HG02970 (cell line): ENCODE measurements around the gene ABCC3.

Source experiments
- ATAC-seq: cut with Tn5 transposase; IDR thresholded peaks from one replicate; pipeline ENCODE4 v1.9.1; 2021; ENCODE audit warnings: mild to moderate bottlenecking, moderate library complexity, moderate number of reproducible peaks; ENCODE audit not compliant: unreplicated experiment, low FRiP score

ABCC3 gene

GRCh38 chr17:50642071-50642721, 7.5 kb downstream of the ABCC3 start:
- no peak for ATAC-seq

DNA sequence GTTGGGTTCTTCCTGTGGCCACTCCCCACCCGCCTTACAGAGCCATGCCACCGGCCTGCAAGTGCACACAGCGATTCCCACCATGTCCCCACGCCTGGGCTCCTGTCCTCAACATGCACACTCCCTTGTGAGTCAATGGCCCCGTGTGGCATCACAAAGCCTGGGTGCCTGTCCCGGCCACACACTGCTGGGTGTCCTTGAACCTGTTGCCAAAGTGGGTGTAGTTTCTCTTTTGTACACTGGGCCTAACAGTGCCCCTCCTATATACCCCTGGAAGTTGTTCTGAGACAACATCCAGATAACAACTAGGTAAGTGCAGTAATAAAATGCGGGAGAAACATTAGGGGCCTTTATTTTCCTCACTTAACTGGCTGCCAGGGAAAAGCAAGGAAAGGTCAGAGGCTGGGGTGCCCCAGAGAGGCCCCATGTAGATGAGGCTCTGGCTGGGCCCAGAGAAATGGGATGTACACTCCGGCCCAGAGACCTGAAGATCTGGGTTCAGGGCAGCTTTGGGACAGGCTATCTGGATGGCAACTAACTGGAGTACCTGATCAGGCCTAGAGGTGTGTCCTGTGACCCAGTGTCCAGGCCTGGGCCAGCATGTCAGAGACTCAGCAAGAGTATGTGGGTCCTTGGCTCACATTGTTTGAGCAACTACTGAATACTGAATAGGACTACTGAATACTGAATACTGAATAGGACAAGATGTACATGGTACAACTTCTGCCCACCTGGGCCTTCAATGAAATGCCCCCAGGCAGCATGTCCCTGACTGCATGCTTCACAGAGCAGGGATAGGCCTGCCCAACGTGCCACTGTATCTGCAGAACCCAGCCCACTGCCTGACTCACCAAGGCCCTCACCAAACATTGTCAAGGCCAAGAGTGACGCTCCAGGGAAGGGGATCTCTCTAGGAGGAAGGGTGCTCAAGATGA, 8.3 kb downstream of the ABCC3 start:
- no peak for ATAC-seq

DNA sequence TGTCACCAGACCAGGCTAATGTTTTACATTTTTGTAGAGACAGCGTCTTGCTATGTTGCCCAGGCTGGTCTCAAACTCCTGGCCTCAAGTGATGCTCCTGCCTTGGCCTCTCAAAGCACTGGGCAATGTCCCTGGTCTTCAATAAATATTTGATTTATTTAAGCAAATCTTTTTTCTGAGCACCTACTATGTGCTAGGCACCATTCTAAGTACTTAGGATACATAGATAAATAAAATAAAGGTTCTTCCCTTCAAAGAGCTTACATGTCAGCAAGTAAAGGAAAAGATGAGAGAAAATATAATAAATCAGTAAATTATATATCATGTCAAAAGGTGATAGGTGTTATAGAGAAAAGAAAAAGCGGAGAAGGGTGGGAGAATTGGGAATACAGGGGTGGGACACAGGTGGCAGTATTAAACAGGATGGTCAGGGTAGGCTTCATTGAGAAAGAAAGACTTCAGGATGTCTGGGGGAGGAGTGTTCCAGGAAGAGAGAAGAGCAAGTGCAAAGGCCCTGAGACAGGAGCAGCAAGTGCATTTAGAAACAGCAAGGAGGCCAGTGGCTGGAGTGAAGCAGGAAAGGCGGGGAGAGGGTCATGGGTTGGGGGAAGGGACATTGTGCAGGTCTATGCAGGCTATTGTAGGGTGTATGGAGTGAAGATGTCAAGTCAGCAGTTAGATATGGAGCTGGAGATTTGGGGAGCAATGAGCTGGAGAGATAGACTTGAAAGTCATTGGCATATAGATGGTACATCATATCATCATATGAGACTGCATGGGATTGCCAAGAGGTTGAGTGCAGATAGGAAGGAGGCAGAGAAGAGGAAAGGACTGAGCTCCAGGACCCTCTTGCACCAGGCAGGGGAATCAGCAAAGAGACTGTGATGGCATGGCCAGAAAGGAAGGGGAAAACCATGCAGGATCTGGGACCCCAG, 11.3 kb downstream of the ABCC3 start:
- ATAC-seq, result no peak

DNA sequence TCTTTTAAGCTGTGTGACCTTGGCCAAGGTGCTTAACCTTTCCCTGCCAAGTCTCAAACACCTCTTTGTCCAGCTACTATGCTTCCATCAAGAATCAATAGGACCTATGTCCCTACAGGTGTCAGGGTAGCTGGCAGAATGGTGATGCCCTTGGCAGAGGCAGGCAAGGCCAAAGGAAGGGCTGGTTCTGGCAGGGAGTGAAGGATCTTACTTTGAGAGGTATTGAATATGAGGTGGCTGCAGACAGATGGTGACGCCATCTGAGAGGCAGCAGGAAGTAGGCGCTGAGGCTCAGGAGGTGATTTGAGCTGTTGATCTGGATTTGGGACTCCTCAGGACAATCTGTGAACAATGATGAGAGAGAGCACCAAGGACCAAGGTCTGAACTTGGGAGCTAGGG, 12.5 kb downstream of the ABCC3 start:
- no peak for ATAC-seq

DNA sequence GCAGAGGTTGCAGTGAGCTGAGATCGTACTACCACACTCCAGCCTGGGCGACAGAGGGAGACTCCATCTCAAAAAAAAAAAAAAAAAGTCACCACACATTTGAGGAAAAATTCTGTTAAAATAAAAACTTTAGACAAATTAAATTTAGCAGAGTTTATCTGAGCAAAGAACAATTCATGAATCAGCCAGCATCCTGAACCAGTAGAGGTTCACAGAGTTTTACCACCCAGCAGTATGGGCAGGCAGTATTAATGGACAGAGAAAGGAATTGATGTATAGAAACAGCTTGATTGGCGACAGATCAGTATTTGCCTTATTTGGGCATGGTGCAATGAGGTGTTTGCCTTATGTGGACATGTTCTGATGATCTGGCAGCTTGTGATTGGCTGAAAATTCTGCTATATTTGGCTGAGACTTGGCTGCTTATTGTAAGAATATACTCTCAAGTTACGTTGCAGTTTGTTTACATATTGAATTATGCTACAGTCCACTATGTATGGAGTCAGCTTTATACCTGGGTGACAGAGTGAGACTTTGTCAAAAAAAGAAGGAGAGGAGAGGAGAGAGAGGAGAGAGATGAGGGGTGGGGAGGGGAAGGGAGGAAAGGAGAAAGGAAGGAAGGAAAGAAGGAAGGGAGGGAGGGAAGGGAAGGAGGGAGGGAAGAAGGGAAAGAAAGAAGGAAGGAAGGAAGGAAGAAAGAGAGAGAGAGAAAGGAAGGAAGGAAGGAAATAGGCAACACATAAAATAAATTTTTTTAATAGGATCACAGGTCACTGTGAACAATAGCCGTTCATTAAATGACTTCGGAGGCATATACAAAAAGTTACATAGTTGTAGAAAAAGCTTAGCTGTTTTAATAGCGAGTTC, 14.6 kb downstream of the ABCC3 start:
- ATAC-seq, result no peak

DNA sequence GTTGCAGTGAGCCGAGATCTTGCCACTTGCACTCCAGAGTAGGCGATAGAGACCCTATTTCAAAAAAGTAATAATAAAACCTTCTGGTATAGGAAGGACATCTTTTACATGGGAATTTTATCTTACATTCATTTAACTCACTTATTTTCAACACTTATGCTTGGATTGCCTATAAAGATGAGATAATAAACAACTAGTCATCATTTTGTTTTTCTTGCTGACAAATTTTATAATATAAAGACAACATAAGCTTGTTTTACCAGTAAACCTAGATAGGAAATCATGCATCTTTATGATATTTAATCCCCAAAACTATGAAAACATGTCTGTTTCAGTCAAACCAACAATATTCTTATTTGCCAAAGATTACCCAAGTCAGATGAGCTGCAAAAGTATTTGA, 17.0 kb downstream of the ABCC3 start:
- ATAC-seq, result no peak

DNA sequence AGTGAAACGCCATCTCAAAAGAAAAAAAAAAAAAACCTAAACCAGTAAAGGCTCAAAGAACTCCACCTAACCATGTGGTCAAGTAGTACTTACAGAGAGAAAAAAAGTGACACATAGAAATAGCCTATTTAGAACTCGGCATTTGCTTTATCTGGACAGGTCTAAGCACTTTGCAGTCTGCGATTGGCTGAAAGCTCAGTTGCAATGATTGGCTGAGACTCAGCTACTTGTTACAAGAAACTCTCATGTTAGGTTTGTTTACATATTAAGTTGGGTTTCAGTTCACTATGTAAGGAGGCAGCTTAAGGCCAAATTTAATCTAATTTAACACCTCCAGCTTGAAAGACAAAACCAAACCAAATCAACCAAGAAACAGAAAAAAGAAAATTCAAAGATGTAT, 19.1 kb downstream of the ABCC3 start:
- no peak for ATAC-seq

- no peak for ATAC-seq
These were observed 21.8 kb downstream of the ABCC3 start for GRCh38 chr17:50656509-50656908.

DNA sequence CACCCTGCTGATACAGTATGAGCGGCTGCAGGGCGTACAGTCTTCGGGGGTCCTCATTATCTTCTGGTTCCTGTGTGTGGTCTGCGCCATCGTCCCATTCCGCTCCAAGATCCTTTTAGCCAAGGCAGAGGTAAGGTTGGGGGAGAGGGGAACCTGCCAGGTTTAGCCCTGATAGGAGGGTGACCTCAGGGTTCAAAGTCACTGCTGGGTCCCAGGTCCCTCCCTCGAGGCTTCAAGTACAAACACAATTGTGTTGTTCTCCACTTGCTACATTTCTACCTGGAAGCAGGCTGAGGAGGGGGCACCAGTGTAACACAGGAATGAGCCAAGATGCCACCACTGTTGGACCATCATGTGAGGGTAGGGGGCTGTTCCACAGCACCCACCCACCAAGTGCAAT, 22.4 kb downstream of the ABCC3 start:
- ATAC-seq, result no peak

DNA sequence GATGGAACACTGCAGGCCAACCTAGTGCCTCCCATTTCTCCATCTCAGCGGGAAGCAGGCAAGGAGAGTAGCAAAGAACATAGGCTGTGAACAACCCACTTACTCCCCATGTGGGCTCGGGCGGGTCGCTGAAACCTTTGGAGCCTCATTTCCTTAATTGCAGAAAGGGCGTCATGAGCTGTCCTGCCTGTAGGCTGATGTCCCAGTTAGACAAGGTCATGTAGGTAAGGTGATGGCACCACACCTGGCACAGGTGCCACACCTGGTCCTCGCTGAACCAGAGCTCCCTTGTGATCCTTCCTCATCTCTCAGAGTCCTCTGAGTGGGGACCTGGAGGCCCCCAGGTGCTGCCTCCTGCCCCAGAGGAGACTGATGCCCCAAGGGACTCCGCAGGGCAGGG, 22.9 kb downstream of the ABCC3 start:
- no peak for ATAC-seq

DNA sequence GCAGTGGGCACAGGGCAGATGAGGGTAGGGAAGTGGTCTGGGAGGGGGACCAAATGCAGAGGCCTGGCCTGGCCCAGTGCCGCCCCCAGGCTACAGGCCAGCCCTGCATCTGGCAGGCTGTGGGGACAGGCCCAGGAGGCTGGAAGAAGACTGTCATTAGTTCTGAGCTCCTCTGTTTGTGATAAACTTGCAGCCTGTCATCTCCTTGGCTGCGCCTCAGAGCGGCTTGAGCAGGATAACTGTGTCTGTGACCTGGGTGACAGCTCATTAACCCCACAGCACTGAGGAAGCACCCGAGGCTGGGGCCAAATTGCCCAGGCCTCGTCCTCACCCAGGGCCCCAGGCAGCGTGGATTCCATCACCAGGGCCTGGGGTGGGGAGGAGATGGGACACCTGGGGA, 23.9 kb downstream of the ABCC3 start:
- no peak for ATAC-seq

GRCh38 chr17:50659179-50659578, 24.5 kb downstream of the ABCC3 start:
- ATAC-seq, result no peak

DNA sequence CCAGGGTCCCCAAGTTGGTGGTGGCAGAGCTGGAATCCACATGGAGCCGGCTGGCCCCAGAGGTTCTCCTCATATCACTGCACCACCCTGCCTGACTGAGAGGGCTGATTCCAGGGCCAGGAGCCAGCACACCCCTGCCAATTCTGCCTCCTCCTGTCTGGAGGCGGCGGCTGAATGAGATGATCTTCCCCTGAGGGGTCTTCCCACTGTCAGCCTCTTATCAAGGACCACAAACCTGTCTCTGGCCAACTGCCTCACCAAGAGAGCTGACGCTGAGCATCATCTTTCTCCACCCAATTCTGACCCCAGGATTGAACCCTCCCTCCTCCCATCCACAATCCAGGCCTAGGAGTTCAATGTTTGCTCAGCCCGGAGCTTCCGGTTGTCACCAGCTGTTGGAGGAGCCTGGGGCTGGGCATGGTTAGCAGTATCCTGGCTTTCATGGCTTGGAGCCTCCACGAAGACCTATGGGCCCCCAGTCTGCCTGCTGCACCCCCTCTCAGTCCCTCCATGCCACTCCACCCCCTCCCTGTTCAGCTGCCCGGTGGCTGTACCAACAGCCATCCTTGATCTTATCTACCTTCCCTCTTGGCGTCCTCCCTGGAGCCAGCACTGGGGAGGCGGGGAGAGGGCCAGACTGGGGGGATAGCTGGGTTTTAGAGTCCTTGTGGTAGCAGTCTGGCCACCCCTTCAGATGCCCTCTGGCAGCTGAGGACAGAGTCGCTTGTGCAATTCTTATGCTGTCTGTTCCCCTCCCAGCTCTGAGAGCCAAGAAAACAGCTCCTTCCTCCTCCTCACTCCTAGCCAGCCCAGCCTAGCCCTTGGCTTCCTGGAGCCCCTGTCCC, 25.6 kb downstream of the ABCC3 start:
- no peak for ATAC-seq

- ATAC-seq, result no peak
These were observed 26.2 kb downstream of the ABCC3 start for GRCh38 chr17:50660887-50661345.

DNA sequence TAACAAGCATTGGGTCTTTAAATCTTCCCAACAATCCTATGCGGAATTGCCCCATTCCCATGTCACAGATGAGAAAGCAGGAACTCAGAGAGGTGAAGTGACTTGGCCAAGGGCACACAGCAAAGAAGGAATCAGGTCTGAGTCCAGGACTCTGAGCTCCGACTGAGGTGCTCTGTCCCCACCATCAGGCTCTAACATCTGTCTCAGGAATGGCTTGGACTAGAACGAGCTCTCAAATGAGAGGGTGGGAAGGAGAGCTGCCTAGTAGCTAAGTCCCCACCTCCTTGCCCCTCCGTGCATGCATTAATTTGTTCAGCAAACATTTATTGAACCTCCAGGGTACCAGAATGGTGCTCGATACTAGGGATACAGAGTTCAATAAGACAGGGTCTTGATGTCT, 26.7 kb downstream of the ABCC3 start:
- ATAC-seq, result no peak

- no peak for ATAC-seq
These were observed 27.2 kb downstream of the ABCC3 start for GRCh38 chr17:50661795-50662391.

- ATAC-seq, result no peak
These were observed 28.0 kb downstream of the ABCC3 start for GRCh38 chr17:50662632-50663225.

DNA sequence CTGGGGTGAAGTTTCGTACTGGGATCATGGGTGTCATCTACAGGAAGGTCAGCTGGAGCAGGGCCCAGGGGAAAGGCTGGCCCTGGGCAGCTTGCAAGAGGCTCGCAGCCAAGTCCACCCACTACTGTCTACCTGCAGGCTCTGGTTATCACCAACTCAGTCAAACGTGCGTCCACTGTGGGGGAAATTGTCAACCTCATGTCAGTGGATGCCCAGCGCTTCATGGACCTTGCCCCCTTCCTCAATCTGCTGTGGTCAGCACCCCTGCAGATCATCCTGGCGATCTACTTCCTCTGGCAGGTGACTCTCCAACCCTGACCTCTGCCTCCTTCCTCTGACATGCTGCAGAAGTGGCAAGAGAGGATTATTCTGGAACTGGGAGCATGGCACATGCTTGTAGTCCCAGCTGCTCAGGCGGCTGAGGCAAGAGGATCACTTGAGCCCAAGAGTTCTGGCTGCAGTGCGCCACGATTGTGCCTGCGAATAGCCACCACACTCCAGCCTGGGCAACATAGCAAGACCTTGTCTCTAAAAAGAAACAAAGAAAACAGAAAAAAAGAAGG, 29.2 kb downstream of the ABCC3 start:
- no peak for ATAC-seq
